Thoracic aorta (tissue), 2 donors: ENCODE data around the gene KLHDC7B. TPM values are rescaled to one million over a fixed set of nuclear protein-coding genes. Genes with fewer than 3 reads are reported as not detected.
A peak's percentile ranks its signal among the peaks of the same experiment; 100 is the strongest.

Source experiments
- ATAC-seq: fragments of 150-250 bp; one replicate; pipeline ENCODE4 v1.8.0; 2017; ENCODE audit warnings: low read depth; ENCODE audit not compliant: insufficient number of reproducible peaks, low FRiP score
- DNase-seq: peaks from one replicate; pipeline ENCODE4 v3.0.0-alpha.2; 2020; ENCODE audit warnings: low spot score
- H3K27ac ChIP-seq, 2 donors: fragments of 200-600 bp; sonication (generic); 1 replicate in 1 of 2; 2 replicates in 1 of 2; pipeline ENCODE4 v1.5.1; 2016; ENCODE audit warnings: mild to moderate bottlenecking in 2 of 2, moderate library complexity in 2 of 2
- H3K27me3 ChIP-seq: fragments of 200-600 bp; sonication (generic); replicated peaks from 2 replicates; pipeline ENCODE4 v1.6.0; 2016; ENCODE audit warnings: mild to moderate bottlenecking; ENCODE audit not compliant: insufficient read depth
- H3K36me3 ChIP-seq: fragments of 200-600 bp; sonication (generic); one replicate; pipeline ENCODE4 v1.5.1; 2016
- H3K4me1 ChIP-seq, 2 donors: fragments of 200-600 bp; sonication (generic); 1 replicate in 1 of 2; 2 replicates in 1 of 2; pipeline versions ENCODE4 v1.5.1 to v1.6.0; 2016; ENCODE audit warnings: low read depth in 2 of 2, mild to moderate bottlenecking in 1 of 2; ENCODE audit not compliant: control insufficient read depth in 1 of 2
- H3K4me3 ChIP-seq: fragments of 200-600 bp; sonication (generic); 2 replicates; pipeline ENCODE4 v1.5.1; 2016; ENCODE audit warnings: mild to moderate bottlenecking
- H3K9me3 ChIP-seq: fragments of 200-600 bp; sonication (generic); 2 replicates; pipeline ENCODE4 v1.5.1; 2016
- CTCF ChIP-seq: fragments of 200-600 bp; sonication (generic); IDR thresholded peaks from one replicate; pipeline ENCODE4 v1.5.1; 2019; ENCODE audit warnings: antibody characterized with exemption
- total RNA-seq, 2 donors: library from RNA; depleted of rRNA; stranded (reverse); fragments of >200 nt; gene quantifications; one replicate each; pipeline versions ENCODE4 v1.1.0 to v1.2.3, GENCODE V29; 2016

KLHDC7B gene
- total RNA-seq, result not detected

DNA sequence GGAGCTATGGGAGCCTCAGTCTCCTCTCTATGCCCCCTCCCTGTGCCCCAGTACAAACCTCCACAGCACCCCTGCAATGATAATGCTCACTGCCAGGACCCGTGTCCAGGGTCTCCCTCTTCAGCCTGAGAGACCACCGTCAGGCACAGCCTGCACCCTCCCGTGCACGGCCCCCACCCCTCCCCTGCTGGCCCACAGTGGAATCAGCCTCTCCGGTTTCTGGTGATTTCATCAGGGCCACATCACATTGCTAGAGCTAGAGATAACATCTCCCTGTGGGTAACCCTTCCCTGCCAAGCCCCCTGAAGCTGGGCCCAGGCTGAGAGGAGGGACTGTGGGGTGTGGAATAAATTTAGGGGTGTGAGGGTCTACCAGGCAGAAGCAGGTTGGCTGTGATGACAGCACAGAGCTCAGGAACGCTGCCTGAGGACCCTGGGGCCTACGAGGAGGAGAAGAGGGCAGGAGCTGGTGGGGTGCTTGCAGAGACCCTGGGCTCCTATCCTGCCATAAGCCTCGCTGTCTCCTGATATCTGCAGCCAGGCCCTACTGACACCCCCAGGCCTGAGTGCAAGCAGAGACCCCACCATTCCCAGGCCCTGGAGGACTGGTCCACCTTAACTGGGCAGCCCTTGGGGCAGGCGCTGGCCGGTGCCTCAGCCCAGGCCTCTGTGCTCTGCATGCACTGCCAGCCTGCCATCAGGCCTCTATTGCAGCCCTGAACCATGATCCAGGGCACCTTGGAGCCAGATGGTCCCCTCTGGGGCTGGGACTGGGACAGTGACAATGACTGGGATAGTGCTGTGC, at the start of gene KLHDC7B:
Gene KLHDC7B (plus strand): TSS at position 378 of the 804 bp plus-strand sequence. CDS start 345 bp downstream, at position 723.
- Histone ChIP-seq H3K4me3 (no peak within 1 kb of the TSS), H3K27me3 (no peaks in the 10 kb centered on the region), H3K36me3 (no peaks in the 10 kb centered on the region), H3K9me3 (no peaks in the 10 kb centered on the region), H3K4me1 (peaks cover 5 to 22% of the 10 kb centered on the region in 2 donors), H3K27ac (no peak within 1 kb of the TSS)
- no peak for TF ChIP-seq CTCF
- ATAC-seq (no peak), DNase-seq (no peak)

- Histone ChIP-seq H3K9me3 (no peaks in the 10 kb centered on the region), H3K36me3 (no peaks in the 10 kb centered on the region), H3K4me3 (no peak overlapping the region), H3K27me3 (no peaks in the 10 kb centered on the region), H3K4me1 (no peaks in the 10 kb centered on the region), H3K27ac (no peak overlapping the region)
- TF ChIP-seq CTCF, result no peak
- no peak for DNase-seq
- ATAC-seq, result no peak
These were observed 48.6 kb upstream of the KLHDC7B start for GRCh38 chr22:50497093-50497492.

GRCh38 chr22:50498322-50498890, 47.3 kb upstream of the KLHDC7B start:
- DNase-seq (no peak), ATAC-seq (no peak)
- TF ChIP-seq CTCF, result peak; percentile 21
- H3K36me3 ChIP-seq, result peaks cover 11% of the 10 kb centered on the region
- no peak overlapping the region for H3K4me3 ChIP-seq
- H3K9me3 ChIP-seq, result no peaks in the 10 kb centered on the region
- H3K4me1 ChIP-seq, result no peaks in the 10 kb centered on the region
- H3K27ac ChIP-seq, result no peak overlapping the region
- H3K27me3 ChIP-seq, result no peaks in the 10 kb centered on the region

- no peak overlapping the region for H3K4me3 ChIP-seq
- H3K27me3 ChIP-seq, result no peaks in the 10 kb centered on the region
- H3K4me1 ChIP-seq, result peaks cover 0 to 3% of the 10 kb centered on the region in 2 donors
- peaks cover 19% of the 10 kb centered on the region for H3K36me3 ChIP-seq
- TF ChIP-seq CTCF, result no peak
- H3K9me3 ChIP-seq, result no peaks in the 10 kb centered on the region
- H3K27ac ChIP-seq, result no peak overlapping the region
- DNase-seq (no peak), ATAC-seq (no peak)
These were observed 45.2 kb upstream of the KLHDC7B start for GRCh38 chr22:50500452-50500851.

DNA sequence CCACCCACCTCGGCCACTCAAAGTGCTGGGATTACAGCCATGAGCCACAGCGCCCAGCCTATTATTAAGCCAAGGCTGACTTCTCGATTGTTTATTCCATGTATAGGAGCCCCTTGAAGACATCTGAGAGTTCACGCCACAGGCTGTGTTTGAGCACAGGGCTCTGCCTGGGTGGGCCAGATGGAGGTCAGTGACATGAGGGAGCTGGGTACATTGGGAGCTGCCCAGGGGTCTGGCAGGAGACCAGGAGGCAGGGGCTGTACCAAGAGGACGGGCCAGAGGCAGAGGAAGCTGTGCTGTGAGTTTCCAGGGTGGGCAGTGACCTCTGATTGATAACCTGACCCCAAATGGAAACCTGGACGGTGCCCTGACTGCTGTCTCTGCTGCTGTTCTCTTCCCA, 43.6 kb upstream of the KLHDC7B start:
- peaks cover 6 to 18% of the 10 kb centered on the region in 2 donors for H3K4me1 ChIP-seq
- peaks cover 24% of the 10 kb centered on the region for H3K36me3 ChIP-seq
- no peaks in the 10 kb centered on the region for H3K27me3 ChIP-seq
- H3K9me3 ChIP-seq, result no peaks in the 10 kb centered on the region
- TF ChIP-seq CTCF, result no peak
- ATAC-seq (no peak), DNase-seq (no peak)
- no peak overlapping the region for H3K4me3 ChIP-seq
- H3K27ac ChIP-seq, result no peak overlapping the region
